ENCODE data around the gene SIGLEC15.
A peak's percentile ranks its signal among the peaks of the same experiment; 100 is the strongest.

The SIGLEC15 gene, protein sequence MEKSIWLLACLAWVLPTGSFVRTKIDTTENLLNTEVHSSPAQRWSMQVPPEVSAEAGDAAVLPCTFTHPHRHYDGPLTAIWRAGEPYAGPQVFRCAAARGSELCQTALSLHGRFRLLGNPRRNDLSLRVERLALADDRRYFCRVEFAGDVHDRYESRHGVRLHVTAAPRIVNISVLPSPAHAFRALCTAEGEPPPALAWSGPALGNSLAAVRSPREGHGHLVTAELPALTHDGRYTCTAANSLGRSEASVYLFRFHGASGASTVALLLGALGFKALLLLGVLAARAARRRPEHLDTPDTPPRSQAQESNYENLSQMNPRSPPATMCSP

DNA sequence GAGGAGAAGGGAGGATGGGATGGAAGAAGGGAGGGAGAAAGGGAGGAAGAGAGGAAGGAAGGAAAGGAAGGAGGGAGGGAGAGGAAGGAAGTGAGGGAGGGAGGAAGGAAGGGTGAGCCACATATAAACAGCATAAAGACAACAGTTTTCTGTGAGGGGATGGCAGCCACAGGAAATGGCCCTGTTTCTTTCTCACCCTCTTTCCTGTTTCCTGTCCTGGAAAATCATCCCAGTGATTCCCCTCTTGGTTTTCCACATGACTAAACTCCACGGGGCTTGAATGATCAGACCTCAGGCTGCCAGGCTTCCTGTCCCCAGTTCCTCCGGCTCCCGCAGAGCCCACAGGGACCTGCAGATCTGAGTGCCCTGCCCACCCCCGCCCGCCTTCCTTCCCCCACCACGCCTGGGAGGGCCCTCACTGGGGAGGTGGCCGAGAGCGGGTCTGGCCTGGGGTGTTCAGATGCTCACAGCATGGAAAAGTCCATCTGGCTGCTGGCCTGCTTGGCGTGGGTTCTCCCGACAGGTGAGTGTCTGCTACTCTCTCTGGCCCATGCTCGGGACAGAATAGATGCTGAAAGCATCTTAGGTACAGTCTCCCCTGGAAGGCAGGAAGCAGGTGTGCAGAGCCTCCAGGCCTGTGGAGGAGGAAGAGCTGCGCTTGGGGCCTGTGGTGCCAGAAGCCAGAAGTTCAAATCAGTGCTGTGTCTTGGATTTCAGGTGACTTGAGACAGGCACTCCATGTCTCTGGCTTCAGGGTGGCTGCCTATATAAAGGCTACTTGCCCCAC, at the start of gene SIGLEC15:
SIGLEC15 (plus strand) TSS at position 418 of the 787 bp plus-strand sequence; CDS start at position 472, 54 bp downstream.
- TF ChIP-seq ZC3H10 (CRISPR knock-in tag; IDR thresholded peaks at IDR 0.05) (no peak), CSDC2 (CRISPR knock-in tag; IDR thresholded peaks at IDR 0.05) (no peak), ARNTL (CRISPR knock-in tag; IDR thresholded peaks at IDR 0.05; ENCODE audit: borderline replicate concordance, low read depth) (no peak), BACH2 (CRISPR knock-in tag; IDR thresholded peaks at IDR 0.05; ENCODE audit: borderline replicate concordance) (no peak), OSR1 (CRISPR knock-in tag; IDR thresholded peaks at IDR 0.05) (no peak)
- no peak for ATAC-seq

DNA sequence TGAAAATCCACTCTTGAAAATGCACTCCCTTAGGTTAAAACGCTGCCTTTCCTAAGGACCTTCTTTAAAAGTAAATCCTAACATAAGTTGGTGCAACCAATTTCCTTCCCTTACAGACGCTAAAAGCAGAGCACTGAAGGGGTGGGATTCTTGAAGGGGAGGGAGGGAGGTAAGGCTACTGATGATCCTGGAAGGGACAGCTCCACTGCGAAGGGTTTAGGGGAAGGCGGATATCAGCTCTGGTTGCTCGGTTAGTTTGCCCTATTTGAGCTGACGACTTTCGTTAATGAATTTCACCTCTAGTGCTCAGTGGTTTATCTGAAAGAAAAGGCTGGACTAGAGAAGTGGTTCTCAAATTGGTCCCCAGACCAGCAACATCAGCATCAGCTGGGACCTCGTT, 49.7 kb upstream of the SIGLEC15 start:
- TF ChIP-seq TOX (CRISPR knock-in tag; IDR thresholded peaks at IDR 0.05; ENCODE audit: borderline replicate concordance) = no peak

DNA sequence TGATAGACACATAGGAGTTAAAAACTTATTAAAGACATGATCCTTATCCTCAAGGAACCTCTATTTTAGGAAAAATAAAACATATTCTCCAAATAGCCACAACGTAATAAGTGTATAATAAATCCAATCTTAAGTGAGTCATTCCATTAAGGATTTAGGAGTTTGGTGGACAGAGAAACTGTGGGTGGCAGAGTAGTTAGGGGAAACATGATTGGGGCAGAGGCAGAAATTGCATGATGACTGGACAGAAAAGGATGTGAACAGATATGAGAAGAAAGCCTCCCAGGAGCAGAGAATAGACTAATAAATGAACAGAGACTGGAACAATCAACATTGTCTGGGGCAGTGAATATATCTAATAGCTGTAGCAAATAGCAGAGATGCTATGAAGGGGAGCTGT, 48.1 kb upstream of the SIGLEC15 start:
- TF ChIP-seq ZFP30 (CRISPR knock-in tag; IDR thresholded peaks at IDR 0.05) (no peak), TOX (CRISPR knock-in tag; IDR thresholded peaks at IDR 0.05; ENCODE audit: borderline replicate concordance) (no peak), ARNTL (CRISPR knock-in tag; IDR thresholded peaks at IDR 0.05; ENCODE audit: borderline replicate concordance, low read depth) (no peak), ISL1 (CRISPR knock-in tag; IDR thresholded peaks at IDR 0.05) (peak; percentile 72)
- peak; percentile 92 for ATAC-seq

More for the DNA sequence above, 49.7 kb upstream of the SIGLEC15 start:
- no peak for ATAC-seq

DNA sequence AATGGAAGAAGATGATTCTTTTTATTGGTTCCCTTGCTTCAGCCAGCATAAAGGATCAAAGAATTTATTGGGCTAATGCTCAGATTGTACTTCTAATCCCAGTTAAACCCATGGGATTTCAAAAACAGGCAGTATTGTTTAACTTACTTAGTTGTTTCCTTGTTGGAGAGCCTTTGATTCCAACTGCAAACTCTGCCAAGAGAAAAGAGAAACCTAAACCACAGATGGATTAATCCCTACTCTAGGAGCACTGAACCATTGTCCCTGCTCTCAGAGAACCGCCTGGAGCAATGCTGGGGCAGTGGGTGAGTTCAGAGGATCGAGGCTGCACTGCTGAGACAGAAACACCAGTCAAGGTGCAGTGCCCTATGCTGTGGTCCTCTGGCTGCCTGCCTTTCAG, 44.9 kb upstream of the SIGLEC15 start:
- no peak for ATAC-seq
- TF ChIP-seq, protein P1, sequence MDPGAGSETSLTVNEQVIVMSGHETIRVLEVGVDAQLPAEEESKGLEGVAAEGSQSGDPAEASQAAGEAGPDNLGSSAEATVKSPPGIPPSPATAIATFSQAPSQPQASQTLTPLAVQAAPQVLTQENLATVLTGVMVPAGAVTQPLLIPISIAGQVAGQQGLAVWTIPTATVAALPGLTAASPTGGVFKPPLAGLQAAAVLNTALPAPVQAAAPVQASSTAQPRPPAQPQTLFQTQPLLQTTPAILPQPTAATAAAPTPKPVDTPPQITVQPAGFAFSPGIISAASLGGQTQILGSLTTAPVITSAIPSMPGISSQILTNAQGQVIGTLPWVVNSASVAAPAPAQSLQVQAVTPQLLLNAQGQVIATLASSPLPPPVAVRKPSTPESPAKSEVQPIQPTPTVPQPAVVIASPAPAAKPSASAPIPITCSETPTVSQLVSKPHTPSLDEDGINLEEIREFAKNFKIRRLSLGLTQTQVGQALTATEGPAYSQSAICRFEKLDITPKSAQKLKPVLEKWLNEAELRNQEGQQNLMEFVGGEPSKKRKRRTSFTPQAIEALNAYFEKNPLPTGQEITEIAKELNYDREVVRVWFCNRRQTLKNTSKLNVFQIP (CRISPR knock-in tag; IDR thresholded peaks at IDR 0.05; ENCODE audit: borderline replicate concordance, low read depth) = no peak
- TF ChIP-seq ZNF8 (CRISPR knock-in tag; IDR thresholded peaks at IDR 0.05) (no peak), ZNF565 (CRISPR knock-in tag; conservative IDR thresholded peaks at IDR 0.05; ENCODE audit: low read depth) (no peak), OSR1 (CRISPR knock-in tag; IDR thresholded peaks at IDR 0.05) (no peak), ZNF70 (CRISPR knock-in tag; IDR thresholded peaks at IDR 0.05) (no peak), GLIS3 (CRISPR knock-in tag; IDR thresholded peaks at IDR 0.05) (no peak), PPARA (CRISPR knock-in tag; IDR thresholded peaks at IDR 0.05; ENCODE audit: borderline replicate concordance) (no peak)
- TF ChIP-seq, protein P2, sequence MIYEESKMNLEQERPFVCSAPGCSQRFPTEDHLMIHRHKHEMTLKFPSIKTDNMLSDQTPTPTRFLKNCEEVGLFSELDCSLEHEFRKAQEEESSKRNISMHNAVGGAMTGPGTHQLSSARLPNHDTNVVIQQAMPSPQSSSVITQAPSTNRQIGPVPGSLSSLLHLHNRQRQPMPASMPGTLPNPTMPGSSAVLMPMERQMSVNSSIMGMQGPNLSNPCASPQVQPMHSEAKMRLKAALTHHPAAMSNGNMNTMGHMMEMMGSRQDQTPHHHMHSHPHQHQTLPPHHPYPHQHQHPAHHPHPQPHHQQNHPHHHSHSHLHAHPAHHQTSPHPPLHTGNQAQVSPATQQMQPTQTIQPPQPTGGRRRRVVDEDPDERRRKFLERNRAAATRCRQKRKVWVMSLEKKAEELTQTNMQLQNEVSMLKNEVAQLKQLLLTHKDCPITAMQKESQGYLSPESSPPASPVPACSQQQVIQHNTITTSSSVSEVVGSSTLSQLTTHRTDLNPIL (CRISPR knock-in tag; IDR thresholded peaks at IDR 0.05; ENCODE audit: low read depth) = no peak

DNA sequence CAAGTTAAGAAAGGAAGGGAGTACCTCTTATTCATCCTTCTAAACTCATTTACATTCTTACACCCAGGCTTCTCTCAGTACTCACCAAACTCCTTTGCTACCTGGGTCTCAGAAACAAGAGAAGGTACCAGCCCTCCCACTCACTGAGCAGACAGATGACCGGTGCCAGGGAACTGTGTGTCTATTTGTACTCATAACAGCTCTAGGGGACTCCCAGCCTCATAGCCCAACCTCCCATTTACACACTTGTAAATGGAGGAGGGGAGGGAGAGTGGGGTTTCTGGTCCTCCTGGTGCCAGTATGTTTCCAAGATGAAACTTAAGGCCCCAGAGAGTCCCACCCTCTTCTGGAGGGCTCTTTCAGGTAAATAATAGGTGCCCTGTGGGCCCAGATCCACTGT, 42.8 kb upstream of the SIGLEC15 start:
- TF ChIP-seq ZNF8 (CRISPR knock-in tag; IDR thresholded peaks at IDR 0.05) (no peak), TCF4 (CRISPR knock-in tag; IDR thresholded peaks at IDR 0.05; ENCODE audit: borderline replicate concordance) (no peak), SNAI2 (CRISPR knock-in tag; IDR thresholded peaks at IDR 0.05) (no peak), ZFP30 (CRISPR knock-in tag; IDR thresholded peaks at IDR 0.05) (no peak), ISL1 (CRISPR knock-in tag; IDR thresholded peaks at IDR 0.05) (no peak)
- TF ChIP-seq, protein P3, sequence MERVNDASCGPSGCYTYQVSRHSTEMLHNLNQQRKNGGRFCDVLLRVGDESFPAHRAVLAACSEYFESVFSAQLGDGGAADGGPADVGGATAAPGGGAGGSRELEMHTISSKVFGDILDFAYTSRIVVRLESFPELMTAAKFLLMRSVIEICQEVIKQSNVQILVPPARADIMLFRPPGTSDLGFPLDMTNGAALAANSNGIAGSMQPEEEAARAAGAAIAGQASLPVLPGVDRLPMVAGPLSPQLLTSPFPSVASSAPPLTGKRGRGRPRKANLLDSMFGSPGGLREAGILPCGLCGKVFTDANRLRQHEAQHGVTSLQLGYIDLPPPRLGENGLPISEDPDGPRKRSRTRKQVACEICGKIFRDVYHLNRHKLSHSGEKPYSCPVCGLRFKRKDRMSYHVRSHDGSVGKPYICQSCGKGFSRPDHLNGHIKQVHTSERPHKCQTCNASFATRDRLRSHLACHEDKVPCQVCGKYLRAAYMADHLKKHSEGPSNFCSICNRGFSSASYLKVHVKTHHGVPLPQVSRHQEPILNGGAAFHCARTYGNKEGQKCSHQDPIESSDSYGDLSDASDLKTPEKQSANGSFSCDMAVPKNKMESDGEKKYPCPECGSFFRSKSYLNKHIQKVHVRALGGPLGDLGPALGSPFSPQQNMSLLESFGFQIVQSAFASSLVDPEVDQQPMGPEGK (CRISPR knock-in tag; IDR thresholded peaks at IDR 0.05; ENCODE audit: borderline replicate concordance) = no peak
- ATAC-seq = no peak
